Vagina (tissue), 2 donors: ENCODE measurements around the gene TLNRD1. TPM values are rescaled to one million over a fixed set of nuclear protein-coding genes. Genes with fewer than 3 reads are reported as not detected.

ENCODE experiments used
- DNase-seq, 2 donors: peaks; one replicate each; pipeline ENCODE4 v3.0.0-alpha.2; 2017; ENCODE audit errors: extremely low spot score in 2 of 2
- H3K27ac ChIP-seq: fragments of 200-600 bp; sonication (generic); one replicate; pipeline ENCODE4 v1.5.1; 2019
- H3K27me3 ChIP-seq: fragments of 200-600 bp; sonication (generic); one replicate; pipeline ENCODE4 v1.5.1; 2019
- H3K36me3 ChIP-seq, 2 donors: fragments of 200-600 bp; sonication (generic); one replicate each; pipeline ENCODE4 v1.5.1; 2017 to 2019
- H3K4me1 ChIP-seq: fragments of 200-600 bp; sonication (generic); one replicate; pipeline ENCODE4 v1.5.1; 2019
- H3K4me3 ChIP-seq, 2 donors: fragments of 200-600 bp; sonication (generic); 1 replicate in 1 of 2; 2 replicates in 1 of 2; pipeline ENCODE4 v1.5.1; 2016 to 2019
- H3K9me3 ChIP-seq: fragments of 200-600 bp; sonication (generic); one replicate; pipeline ENCODE4 v1.5.1; 2019
- CTCF ChIP-seq, 3 experiments: fragments of 450-650 bp in 2 of 3; fragments of 200-600 bp in 1 of 3; sonication (generic) in 1 of 3; IDR thresholded peaks; one replicate each; pipeline ENCODE4 v1.5.1; 2017 to 2019; ENCODE audit warnings: antibody characterized with exemption in 3 of 3, mild to moderate bottlenecking in 2 of 3, moderate library complexity in 2 of 3
- POLR2A ChIP-seq, 2 donors: fragments of 450-650 bp; IDR thresholded peaks; one replicate each; pipeline ENCODE4 v1.6.1; 2017; ENCODE audit warnings: antibody characterized with exemption in 2 of 2, mild to moderate bottlenecking in 2 of 2, moderate library complexity in 2 of 2
- POLR2AphosphoS5 ChIP-seq, 2 donors: sonication (generic); formaldehyde crosslinking; IDR thresholded peaks; one replicate each; pipeline ENCODE4 v1.9.0; 2017; ENCODE audit warnings: antibody characterized with exemption in 2 of 2, mild to moderate bottlenecking in 2 of 2, low read depth in 1 of 2; ENCODE audit not compliant: insufficient read depth in 1 of 2
- intact Hi-C: fragments of 100-400 bp; cut with DNase I; formaldehyde crosslinking; loops from one replicate; pipeline ENCODE4 v1.15.1; 2023
- total RNA-seq: library from RNA; depleted of rRNA; stranded (reverse); fragments of >200 nt; gene quantifications from one replicate; pipeline ENCODE4 v1.2.3, GENCODE V29; 2016

TLNRD1 gene
- total RNA-seq, 1 donor from 2014 or later, result 28.0 TPM

GRCh38 chr15:80992441-80992840 lies 8.3 kb upstream of the TLNRD1 start:
- DNase-seq, result no peak
- no peaks in the 10 kb centered on the region for H3K36me3 ChIP-seq
- H3K4me3 ChIP-seq, result no peak overlapping the region
- TF ChIP-seq POLR2A (IDR thresholded peaks at IDR 0.05) (no peak), POLR2AphosphoS5 (IDR thresholded peaks at IDR 0.05; ENCODE audit: insufficient read depth in 1 of 2, low read depth in 1 of 2) (no peak), CTCF (IDR thresholded peaks at IDR 0.05) (no peak)
- peak overlapping the region; percentile 92 for H3K27ac ChIP-seq
- peaks cover 42% of the 10 kb centered on the region for H3K4me1 ChIP-seq
- no peaks in the 10 kb centered on the region for H3K9me3 ChIP-seq
- intact Hi-C loops, result no loop called here
- no peaks in the 10 kb centered on the region for H3K27me3 ChIP-seq

- TF ChIP-seq POLR2A (IDR thresholded peaks at IDR 0.05), result no peak
- peak in 1 of 3 experiments; percentile 13 for TF ChIP-seq CTCF (IDR thresholded peaks at IDR 0.05)
- no peak for TF ChIP-seq POLR2AphosphoS5 (IDR thresholded peaks at IDR 0.05; ENCODE audit: insufficient read depth in 1 of 2, low read depth in 1 of 2)
- intact Hi-C loops, result no loop called here
- H3K4me3 ChIP-seq, result no peak overlapping the region
- no peak for DNase-seq
- H3K9me3 ChIP-seq, result no peaks in the 10 kb centered on the region
- no peaks in the 10 kb centered on the region for H3K36me3 ChIP-seq
- H3K4me1 ChIP-seq, result peaks cover 21% of the 10 kb centered on the region
- no peaks in the 10 kb centered on the region for H3K27me3 ChIP-seq
- no peak overlapping the region for H3K27ac ChIP-seq
Observed at GRCh38 chr15:80996247-80996646, 4.5 kb upstream of the TLNRD1 start.

- peaks cover 15% of the 10 kb centered on the region for H3K4me1 ChIP-seq
- no peak overlapping the region for H3K27ac ChIP-seq
- H3K27me3 ChIP-seq, result no peaks in the 10 kb centered on the region
- H3K4me3 ChIP-seq, result no peak overlapping the region
- H3K9me3 ChIP-seq, result no peaks in the 10 kb centered on the region
- no peak for DNase-seq
- peaks cover 0 to 4% of the 10 kb centered on the region in 2 donors for H3K36me3 ChIP-seq
- TF ChIP-seq POLR2A (IDR thresholded peaks at IDR 0.05) (no peak), CTCF (IDR thresholded peaks at IDR 0.05) (no peak), POLR2AphosphoS5 (IDR thresholded peaks at IDR 0.05; ENCODE audit: insufficient read depth in 1 of 2, low read depth in 1 of 2) (no peak)
- intact Hi-C loops, result no loop called here
Observed at GRCh38 chr15:80997692-80998091, 3.0 kb upstream of the TLNRD1 start.

- DNase-seq, result no peak
- H3K4me3 ChIP-seq, result no peak overlapping the region
- no peaks in the 10 kb centered on the region for H3K27me3 ChIP-seq
- no peaks in the 10 kb centered on the region for H3K9me3 ChIP-seq
- TF ChIP-seq POLR2AphosphoS5 (IDR thresholded peaks at IDR 0.05; ENCODE audit: insufficient read depth in 1 of 2, low read depth in 1 of 2) (no peak), CTCF (IDR thresholded peaks at IDR 0.05) (no peak), POLR2A (IDR thresholded peaks at IDR 0.05) (no peak)
- peaks cover 0 to 10% of the 10 kb centered on the region in 2 donors for H3K36me3 ChIP-seq
- intact Hi-C loops, result no loop called here
- peaks cover 20% of the 10 kb centered on the region for H3K4me1 ChIP-seq
- H3K27ac ChIP-seq, result no peak overlapping the region
Observed at GRCh38 chr15:80998251-80998650, 2.5 kb upstream of the TLNRD1 start.

GRCh38 chr15:80999623-81000036 lies 1.1 kb upstream of the TLNRD1 start:
- H3K27ac ChIP-seq, result peak overlapping the region; percentile 97
- no peak for TF ChIP-seq POLR2A (IDR thresholded peaks at IDR 0.05)
- no peak for TF ChIP-seq POLR2AphosphoS5 (IDR thresholded peaks at IDR 0.05; ENCODE audit: insufficient read depth in 1 of 2, low read depth in 1 of 2)
- TF ChIP-seq CTCF (IDR thresholded peaks at IDR 0.05), result no peak
- intact Hi-C loops, result no loop called here
- peaks cover 0 to 17% of the 10 kb centered on the region in 2 donors for H3K36me3 ChIP-seq
- DNase-seq, result no peak
- H3K4me3 ChIP-seq, result peak overlapping the region; percentile 82 to 96
- no peaks in the 10 kb centered on the region for H3K9me3 ChIP-seq
- H3K27me3 ChIP-seq, result no peaks in the 10 kb centered on the region
- peaks cover 34% of the 10 kb centered on the region for H3K4me1 ChIP-seq
